GM20431 (cell line): ENCODE results near the gene ARHGAP10.

Source experiments
- in situ Hi-C: fragments of 300-500 bp; cut with MseI, MboI; formaldehyde crosslinking; loops from one replicate; pipeline ENCODE4 v1.15.0; 2020; ENCODE audit warnings: low sequenced_read_pairs; ENCODE audit not compliant: unreplicated experiment

ARHGAP10 gene

DNA sequence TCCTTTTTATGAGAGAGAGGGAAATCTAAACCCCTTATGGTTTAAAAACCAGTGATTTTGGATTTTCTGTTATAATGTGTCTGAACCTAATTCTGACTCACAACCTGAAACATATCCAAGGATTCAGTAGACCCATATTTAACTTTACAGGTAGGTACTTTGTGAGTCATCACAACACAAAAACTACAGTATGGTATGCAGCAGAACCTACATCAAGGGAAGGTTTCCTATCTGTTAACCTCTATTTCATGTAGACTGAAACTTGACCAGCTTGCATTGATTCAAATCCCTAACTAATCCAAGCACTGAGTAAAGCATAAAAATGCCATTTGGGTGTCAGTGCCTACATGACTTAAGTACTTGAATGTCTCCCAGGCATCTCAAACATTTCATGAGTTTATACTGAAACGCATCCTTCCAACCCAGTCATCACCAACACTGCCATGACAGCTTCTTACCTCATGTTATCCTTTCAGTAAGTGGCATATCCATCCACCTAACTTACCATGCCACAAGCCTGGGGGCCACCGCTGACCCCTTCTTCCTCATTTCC, 4.3 kb upstream of the ARHGAP10 start:
- in situ Hi-C loops = no loop called here

DNA sequence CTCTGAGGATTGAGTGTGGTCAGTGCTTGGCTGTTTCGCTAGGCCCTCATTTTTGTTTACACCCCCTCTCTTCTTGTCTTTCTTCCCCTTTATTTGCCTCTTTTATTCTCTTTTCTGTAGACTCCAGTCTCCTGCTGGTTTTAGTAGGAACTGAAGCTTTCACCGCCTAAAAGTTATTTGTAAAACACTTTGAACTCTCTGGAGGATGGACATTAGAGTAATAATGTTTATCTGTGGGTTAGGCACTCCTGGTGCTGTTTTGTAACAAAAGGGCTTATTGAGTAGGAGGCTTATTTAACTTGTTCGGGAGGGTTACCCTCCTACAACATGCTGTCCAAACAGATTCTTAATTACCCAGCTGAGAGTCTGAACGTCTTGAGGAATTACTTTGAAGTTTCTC, 1.6 kb upstream of the ARHGAP10 start:
- in situ Hi-C loops = no loop called here

DNA sequence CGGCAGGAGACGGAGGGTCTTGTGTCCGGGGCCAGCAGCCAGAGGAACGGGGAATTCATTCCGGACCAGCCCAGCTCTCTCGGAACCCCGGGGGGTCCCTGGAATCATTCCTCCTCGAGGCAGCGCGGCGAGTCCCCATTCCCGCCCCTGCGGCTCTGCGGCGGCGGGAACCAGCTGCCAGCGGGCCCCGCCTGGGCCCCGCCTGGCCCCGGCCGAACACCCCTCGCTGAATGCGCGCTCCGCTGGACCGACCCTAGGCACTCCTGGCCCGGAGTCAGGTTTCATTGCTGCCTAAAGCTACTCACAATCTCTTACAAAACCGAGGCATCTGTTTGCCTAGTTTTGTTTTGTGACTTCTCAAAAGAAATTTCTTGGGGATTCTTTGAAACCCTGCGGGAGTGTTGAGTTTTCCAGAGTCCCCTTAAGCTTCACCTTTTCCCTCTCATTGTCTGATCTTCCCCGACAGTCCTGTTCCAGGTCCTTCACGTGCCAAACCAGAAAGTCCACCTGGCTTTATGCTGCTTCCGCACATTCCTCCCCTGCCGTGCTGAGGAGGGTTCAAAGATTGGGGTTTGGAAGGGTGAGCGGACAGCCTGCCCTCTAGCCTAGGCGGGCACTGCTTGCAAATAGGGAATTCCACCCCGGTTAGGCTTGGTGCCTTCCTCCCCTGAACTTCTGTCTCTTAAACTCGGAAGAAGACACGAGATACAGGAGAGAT, 789 bp downstream of the ARHGAP10 start:
- in situ Hi-C loops = no loop called here

DNA sequence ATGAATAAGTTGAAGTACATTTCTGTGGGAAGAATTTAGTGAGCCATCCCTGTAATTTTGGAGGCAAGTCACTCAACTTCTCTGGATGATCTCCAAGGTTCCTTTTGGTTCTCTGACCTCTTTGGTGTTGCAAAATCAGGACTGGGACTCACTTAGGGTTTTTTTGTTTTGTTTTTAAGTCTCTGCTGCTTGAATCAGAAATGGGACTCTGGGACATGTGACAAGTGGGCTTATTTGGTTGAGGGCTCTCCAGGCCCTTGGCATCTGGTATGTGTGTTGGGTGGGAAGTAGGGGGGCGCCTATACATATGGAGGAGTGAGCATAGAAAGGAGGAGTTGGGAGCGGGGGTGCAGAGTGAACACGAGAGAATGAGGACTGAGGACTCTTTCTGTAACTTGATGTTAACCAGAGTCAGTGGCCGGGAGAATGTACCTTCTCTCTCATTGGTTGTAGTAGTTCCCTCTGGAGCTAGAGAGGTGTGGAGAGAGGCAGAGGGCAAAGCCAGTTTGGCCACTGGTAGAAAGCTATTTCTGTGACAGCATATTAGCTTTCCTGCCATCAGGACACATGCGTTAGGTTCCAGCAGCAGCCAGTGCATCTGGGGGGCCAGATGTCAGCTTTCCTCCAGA, 1.9 kb downstream of the ARHGAP10 start:
- in situ Hi-C loops = no loop called here

DNA sequence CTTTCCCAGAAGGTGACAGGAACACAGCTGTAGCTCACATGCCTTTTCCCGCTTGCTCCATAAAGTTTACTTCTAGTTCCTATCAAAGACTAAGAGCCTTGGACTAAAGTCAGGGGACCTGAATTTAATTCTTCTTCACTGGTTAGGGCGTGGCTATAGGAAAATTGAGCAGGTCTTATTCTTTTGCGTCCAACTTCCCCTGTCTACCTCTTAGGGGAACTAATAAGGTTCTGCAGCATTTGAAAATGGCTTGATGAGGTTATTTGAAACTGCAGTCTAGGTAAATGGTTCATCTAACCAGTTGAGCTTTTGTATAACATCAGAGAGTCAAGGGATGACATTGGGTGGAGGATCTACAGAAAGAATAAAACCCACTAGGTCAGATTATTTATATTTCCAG, 2.6 kb downstream of the ARHGAP10 start:
- in situ Hi-C loops = no loop called here

DNA sequence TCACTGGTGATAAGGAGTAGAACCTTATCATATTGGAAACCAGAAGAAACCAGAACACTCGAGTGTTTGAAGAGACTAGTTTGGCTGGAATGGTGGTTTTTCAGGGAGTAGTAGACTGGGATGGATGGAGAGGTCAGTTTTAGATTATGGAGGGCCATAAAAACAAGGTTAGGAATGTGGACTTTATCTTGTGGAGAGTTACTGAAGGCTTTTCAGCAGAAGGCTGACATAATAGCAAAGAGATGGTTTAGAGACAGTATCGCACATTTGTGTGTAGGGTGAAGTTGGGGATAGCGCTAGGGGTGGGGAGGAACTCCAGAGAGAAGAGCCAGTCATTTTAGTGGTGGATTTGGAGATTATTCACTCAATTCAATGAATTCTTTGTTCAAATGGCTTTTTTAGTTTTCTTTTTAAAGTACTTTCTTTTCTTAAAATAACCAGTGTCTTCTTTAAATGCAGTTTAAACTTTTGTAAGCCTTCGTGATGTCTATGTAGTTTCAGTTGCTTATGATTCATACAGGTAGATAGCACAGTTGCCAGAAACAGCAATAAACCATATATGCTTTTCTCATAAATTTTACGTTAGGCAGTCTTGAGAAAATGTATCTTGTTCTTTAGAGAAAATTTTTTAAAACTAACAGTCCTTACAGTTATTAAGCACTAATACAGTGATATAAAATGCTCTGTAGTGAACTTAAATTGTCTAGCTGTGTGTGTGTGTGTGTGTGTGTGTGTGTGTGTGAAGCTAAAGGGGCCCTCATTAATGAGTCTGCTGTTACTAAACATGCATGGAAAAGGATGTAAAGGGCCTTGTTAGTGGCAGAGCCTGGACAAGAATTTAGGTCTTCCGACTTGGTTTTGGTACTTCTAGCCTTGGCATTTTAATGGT, 3.8 kb downstream of the ARHGAP10 start:
- in situ Hi-C loops = no loop called here

DNA sequence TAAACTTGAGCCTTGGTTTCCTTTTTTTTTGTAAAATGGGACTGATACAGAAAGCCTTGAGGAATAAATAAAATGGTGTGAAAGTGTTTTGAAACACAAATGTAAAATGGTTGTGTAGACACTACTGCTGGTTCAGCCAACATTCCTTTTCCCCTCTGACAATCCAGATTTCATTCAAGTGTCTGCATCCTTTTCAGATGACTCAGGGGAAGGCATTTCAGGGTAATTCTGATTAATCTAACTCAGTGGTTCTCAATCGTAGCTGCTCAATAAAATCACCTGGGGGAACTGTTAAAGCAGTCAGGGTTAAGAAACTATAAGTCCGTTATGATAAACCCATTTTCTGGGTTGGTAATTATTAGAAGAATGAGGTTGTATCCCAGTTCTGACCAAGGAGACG, 4.6 kb downstream of the ARHGAP10 start:
- in situ Hi-C loops = no loop called here

DNA sequence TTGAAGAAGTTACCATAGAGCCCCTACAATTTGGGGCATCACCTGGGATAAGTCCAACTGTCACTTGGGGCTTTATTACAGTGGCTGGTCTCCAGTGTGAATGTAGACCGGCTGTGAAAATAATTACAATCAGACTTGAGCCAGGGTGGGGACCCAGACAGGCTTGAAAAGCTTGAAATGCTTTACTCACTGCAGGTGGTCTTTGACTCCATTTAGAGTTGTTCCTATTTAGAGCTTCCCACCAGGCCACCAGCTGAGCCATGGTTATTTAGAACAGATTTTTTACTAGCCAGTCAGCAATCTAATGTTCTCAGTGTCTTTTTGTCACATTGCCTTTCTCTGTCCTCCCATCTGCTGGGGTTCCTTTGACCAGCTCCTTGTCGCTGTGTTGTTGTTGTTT, 5.7 kb downstream of the ARHGAP10 start:
- in situ Hi-C loops = no loop called here

DNA sequence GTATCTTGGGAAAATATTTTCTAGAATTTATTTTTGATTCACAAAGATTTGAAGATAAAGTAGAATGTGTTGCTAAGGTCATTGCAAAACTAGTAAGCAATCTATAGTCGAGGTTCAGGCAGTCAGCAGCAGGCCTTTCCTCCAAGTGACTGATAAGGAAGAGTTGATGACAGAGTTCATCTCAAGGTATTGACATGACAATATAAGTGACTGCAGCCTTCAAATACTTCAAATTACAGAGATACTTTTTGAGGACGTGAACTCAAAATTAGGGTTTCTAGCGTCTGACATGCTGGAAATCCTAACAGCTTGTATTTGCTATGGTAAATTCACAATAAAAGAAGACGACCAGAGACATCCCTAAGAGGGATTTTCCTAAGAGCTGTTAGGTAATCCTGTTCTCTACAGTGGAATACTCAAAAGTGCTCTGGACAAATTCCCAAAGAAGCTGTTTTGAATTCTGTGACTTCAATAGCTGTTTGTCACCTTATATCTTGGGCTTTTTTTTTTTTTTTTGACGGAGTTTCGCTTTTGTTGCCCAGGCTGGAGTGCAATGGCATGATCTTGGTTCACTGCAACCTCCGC, 7.4 kb downstream of the ARHGAP10 start:
- in situ Hi-C loops = no loop called here

DNA sequence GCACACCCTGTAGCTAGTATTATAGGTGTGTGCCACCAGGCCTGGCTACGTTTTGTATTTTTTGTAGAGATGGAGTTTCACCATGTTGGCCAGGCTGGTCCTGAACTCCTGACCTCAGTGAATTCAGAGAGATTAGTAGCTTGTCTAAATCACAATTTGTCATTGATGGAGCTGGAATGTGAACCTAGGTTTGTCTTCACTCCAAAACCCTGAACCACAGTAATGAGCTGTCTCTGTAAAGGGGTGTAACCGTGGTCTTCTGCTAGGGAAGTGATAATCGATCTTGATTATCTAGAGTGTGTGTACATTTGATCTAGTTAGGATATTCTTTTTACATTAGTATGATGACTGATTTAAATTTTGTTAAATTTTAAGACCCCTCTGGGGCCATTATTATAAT, 8.3 kb downstream of the ARHGAP10 start:
- in situ Hi-C loops = no loop called here

DNA sequence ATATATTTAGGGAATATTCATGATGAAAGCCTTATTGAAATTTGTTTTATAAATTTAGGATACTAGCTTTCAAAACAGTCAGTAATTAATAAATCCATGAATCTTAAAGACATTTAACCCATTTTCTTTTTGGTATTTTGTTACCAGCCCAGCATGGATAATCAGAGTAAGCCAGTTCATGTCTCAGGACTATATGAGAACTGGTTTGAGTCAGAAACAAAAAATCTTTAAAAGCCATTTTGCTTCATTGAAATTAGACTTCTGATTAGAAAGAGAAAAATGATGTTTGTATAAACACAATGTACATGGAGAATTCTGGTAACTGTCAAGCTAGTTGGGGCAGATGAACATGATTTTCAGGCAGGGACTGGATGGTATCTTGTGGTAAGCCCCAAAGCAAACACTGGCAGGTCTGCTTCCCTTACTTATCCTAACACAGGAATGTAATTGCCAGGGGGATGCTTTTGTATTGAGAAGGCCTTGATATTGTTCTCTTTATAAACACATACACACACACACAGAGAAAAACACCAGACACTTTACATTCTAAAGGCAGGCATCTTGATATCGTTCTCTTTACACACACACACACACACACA, 9.4 kb downstream of the ARHGAP10 start:
- in situ Hi-C loops = no loop called here

DNA sequence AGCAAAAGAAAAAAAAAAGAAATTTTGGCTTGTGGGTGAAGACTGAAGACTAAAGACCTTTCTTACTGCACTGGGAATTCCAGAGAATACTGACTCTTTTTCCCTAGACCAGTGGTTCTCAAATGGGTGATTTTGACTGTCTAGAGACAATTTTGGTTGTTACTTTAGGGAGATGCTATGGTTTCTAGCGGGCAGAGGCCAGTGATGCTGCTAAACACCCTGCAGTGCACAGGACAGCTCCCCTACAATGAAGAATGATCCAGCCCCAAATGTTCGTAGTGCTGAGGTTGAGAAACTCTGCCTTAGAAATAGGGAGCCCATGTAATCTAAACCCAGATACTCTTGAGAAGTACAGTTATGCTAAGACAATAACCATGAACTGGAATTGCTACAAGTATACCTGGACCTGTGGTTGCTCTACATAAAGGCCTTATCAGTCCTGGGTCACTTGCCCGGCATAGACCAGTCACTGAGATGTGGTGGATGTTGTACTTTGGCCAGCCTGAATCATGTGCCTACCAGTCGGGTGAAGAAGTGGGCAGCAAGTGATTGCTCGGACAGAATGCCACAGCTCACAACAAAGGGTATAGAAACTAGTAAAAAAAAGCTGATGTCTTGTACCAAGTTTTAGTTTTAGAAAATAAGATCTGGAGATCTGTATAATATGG, 16.0 kb downstream of the ARHGAP10 start:
- in situ Hi-C loops = no loop called here

DNA sequence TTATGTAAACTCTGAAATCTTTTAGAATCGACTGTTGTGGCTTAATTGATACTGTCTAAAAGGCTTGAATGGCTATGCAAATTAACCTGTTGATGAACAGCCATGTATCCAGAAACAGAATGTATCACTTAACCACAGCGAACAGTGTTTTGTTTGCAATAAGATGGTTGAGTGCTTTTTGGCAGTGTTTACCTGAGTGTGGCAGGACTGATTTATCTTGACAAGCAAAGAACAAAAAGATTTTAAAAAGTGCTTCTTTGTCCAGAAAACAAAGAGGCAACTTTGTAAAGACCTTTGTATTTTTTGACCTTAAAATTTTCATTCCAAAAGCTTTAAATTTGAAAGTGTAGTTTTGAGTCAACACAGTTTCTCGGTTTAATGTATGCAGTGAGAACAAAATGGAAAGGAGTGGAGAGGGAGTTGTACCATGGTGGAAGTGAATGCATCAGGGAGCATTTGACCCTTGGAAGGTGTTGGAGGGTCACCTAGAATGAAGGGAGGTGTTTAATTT, 18.0 kb downstream of the ARHGAP10 start:
- in situ Hi-C loops = no loop called here

DNA sequence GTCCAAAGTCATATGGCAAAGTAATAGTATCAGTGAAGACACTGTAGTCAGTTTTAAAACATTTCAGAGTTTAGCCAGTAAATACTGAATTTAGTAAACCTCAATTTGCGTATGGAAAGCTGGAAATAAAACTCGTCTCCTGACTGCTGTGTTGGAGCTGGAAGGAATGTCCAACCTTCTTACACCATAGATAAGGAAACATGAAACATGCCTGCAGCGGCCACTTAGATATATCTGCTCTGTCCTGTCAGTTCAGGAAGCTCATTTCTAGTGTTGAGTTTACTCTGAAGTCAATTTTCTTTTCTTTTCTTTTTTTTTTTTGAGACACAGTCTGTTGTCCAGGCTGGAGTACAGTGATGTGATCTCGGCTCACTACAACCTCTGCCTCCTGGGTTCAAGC, 21.2 kb downstream of the ARHGAP10 start:
- in situ Hi-C loops = no loop called here

DNA sequence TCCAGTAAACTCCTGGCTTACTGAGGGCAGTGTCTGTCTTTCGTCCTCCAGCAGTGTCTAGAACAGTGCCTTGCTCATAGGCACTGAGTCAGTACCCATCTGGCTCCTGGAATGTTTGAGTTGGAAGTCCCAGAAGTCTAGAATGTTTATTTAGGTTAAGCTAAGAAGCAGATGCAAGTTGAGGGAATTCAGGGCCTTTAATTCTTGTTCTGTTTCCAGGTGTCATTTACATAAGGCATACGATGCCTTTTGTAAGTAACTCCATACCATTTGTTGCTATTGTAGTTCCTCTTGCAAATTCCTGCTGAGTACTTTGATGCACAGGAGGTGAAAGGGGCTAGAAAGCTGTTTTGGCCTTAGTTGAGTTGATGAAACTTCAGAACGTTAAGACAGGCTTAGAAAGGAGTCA, 22.2 kb downstream of the ARHGAP10 start:
- in situ Hi-C loops = no loop called here

DNA sequence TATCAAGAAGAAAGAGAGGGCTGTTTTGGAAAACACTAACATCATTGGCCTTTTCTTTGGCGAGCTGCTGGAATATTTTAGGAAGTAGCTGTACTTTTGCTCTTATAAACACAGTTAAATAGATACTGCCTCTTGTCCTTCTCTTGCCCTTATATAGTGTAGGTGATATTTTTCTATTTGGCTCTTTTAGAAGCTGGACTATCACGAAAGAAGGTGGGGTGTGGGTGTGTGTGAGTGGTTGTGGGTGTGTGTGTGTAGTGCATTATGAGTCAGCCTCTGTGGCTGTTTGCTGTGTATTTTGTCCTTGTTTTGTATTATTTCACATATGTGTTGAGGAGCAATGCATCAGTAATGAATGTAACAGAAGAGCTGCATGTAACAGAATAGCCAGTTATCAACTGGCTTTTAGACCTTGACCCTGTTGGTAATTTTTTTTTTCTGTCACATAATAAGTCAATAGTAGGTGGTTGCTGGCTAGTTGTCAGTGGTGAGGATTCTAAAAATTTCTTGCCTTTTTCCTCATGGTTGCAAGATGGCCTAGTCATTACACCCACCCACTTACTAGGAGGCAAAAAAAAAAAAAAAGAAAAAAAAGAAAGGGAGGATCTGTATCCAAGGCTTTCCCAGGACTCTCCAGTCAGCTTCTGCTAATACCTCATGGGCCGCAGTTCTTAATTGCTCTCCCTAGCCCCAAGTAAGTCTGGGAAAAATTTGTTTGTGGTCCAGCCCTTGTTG, 23.8 kb downstream of the ARHGAP10 start:
- in situ Hi-C loops = no loop called here

DNA sequence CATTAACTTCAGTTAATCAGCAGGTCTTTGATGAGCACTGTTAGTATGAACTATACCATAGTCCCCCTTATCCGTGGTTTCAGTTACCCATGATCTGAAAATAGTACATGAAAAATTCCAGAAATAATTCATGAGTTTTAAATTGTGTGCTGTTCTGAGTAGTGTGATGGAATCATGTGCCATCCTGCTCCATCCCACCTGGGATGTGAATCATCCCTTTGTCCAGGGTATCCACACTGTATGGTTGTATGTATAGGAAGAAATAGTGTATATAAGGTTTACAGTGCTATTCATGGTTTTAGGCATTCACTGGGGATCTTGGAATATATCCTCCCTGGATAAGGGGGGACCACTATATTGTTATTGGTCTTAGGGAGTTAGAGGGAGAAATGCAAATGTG, 24.5 kb downstream of the ARHGAP10 start:
- in situ Hi-C loops = no loop called here

DNA sequence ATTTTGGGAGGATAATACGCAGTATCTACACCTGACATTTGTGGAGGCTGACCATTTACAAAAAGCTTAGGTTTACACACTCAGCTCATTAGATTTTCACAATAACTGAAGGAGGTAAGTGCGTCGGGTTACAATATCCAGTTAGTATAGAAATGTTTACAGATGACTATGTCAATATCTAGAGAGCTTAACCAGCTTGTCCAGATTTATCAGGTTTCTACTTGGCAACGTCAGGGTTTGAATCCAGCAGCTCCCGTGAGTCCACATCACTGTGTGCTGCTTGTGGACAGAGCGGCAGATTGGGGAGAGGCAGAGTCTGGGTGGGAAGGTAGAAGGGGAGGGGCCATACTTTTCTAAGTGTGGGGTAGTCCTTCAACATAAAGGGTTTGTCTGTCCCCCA, 28.3 kb downstream of the ARHGAP10 start:
- in situ Hi-C loops = no loop called here

DNA sequence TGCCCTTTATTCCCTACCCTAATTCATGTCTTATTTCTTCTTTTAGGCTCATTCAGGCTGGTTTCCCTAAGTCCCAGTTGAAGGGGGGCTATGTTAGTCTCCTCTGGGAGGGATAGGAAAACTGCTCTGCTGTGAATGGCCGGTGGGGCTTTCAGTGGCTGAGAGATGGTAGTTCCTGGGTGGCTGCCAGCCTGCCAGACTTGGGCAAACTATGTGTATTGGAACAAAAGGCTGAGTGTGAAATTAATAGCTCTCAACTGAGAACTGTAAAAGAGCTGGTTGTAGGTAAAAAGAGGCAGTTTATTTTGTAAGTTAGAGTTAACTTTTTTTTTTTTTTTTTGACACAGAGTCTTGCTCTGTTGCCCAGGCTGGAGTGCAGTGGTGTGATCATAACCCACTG, 28.8 kb downstream of the ARHGAP10 start:
- in situ Hi-C loops = no loop called here
